Trophoblast cell (in vitro differentiated cells and primary cell): ENCODE measurements around the gene CLEC12A.

Experiments
- DNase-seq, 2 donors: peaks; one replicate each; pipeline ENCODE4 v3.0.0-alpha.2; 2016
- H2AFZ ChIP-seq: 2 replicates; pipeline ENCODE4 v1.6.1; 2013; ENCODE audit warnings: low read length, moderate library complexity, mild to moderate bottlenecking; ENCODE audit not compliant: insufficient read depth, poor library complexity
- H2AK5ac ChIP-seq: 2 replicates; pipeline ENCODE4 v1.6.1; 2013; ENCODE audit warnings: mild to moderate bottlenecking, low read length
- H2BK120ac ChIP-seq: 2 replicates; pipeline ENCODE4 v1.6.1; 2013; ENCODE audit warnings: low read length, mild to moderate bottlenecking, moderate library complexity; ENCODE audit not compliant: insufficient read depth, poor library complexity
- H2BK12ac ChIP-seq: 2 replicates; pipeline ENCODE4 v1.6.1; 2013; ENCODE audit warnings: mild to moderate bottlenecking, low read length, moderate library complexity
- H2BK5ac ChIP-seq: 2 replicates; pipeline ENCODE4 v1.6.1; 2013; ENCODE audit warnings: low read length, low read depth, moderate library complexity, mild to moderate bottlenecking; ENCODE audit not compliant: poor library complexity
- H3K14ac ChIP-seq: 2 replicates; pipeline ENCODE4 v1.6.1; 2013; ENCODE audit warnings: mild to moderate bottlenecking, low read length
- H3K18ac ChIP-seq: 2 replicates; pipeline ENCODE4 v1.6.1; 2013; ENCODE audit warnings: mild to moderate bottlenecking, low read length
- H3K23ac ChIP-seq: 2 replicates; pipeline ENCODE4 v1.6.1; 2013; ENCODE audit warnings: low read length
- H3K27ac ChIP-seq: 2 replicates; pipeline ENCODE4 v1.5.1; 2013; ENCODE audit warnings: low read depth, mild to moderate bottlenecking, inconsistent platforms, low read length, moderate library complexity
- H3K27me3 ChIP-seq: 2 replicates; pipeline ENCODE4 v1.6.1; 2013; ENCODE audit warnings: inconsistent platforms, mild to moderate bottlenecking, low read length, moderate library complexity; ENCODE audit not compliant: insufficient read depth
- H3K36me3 ChIP-seq, 2 experiments: 1 replicate in 1 of 2; 2 replicates in 1 of 2; pipeline ENCODE4 v1.6.1; 2013; ENCODE audit warnings: low read length in 2 of 2, mild to moderate bottlenecking in 2 of 2, moderate library complexity in 1 of 2; ENCODE audit not compliant: insufficient read depth in 2 of 2, control insufficient read depth in 1 of 2
- H3K4ac ChIP-seq: 2 replicates; pipeline ENCODE4 v1.6.1; 2013; ENCODE audit warnings: low read depth, mild to moderate bottlenecking, low read length, moderate library complexity
- H3K4me1 ChIP-seq, 2 experiments: 1 replicate in 1 of 2; 2 replicates in 1 of 2; pipeline ENCODE4 v1.6.1; 2013; ENCODE audit warnings: low read length in 2 of 2, mild to moderate bottlenecking in 2 of 2, moderate library complexity in 1 of 2; ENCODE audit not compliant: insufficient read depth in 2 of 2, control insufficient read depth in 1 of 2
- H3K4me2 ChIP-seq: 2 replicates; pipeline ENCODE4 v1.6.1; 2013; ENCODE audit warnings: inconsistent platforms, mild to moderate bottlenecking, low read length, moderate library complexity
- H3K4me3 ChIP-seq: 2 replicates; pipeline ENCODE4 v1.5.1; 2013; ENCODE audit warnings: mild to moderate bottlenecking, low read depth, low read length, inconsistent platforms
- H3K79me1 ChIP-seq: one replicate; pipeline ENCODE4 v1.6.1; 2013; ENCODE audit warnings: low read length
- H3K79me2 ChIP-seq: 2 replicates; pipeline ENCODE4 v1.6.1; 2013; ENCODE audit warnings: low read length, mild to moderate bottlenecking; ENCODE audit not compliant: control insufficient read depth, insufficient read depth, poor library complexity
- H3K9ac ChIP-seq: 2 replicates; pipeline ENCODE4 v1.6.1; 2013; ENCODE audit warnings: mild to moderate bottlenecking, low read length
- H3K9me3 ChIP-seq: 2 replicates; pipeline ENCODE4 v1.6.1; 2013; ENCODE audit warnings: low read depth, mild to moderate bottlenecking, control low read depth, inconsistent platforms, low read length; ENCODE audit not compliant: insufficient read depth
- H4K12ac ChIP-seq: 2 replicates; pipeline ENCODE4 v1.6.1; 2013; ENCODE audit warnings: low read depth, mild to moderate bottlenecking, low read length, moderate library complexity
- H4K8ac ChIP-seq: 2 replicates; pipeline ENCODE4 v1.6.1; 2013; ENCODE audit warnings: low read depth, mild to moderate bottlenecking, low read length, moderate library complexity
- H4K91ac ChIP-seq: one replicate; pipeline ENCODE4 v1.6.1; 2013; ENCODE audit warnings: low read depth, mild to moderate bottlenecking, low read length, moderate library complexity
- WGBS: extraction: QIAGEN DNeasy Blood & Tissue Kit; methylation state at CpG from one replicate; pipeline ENCODE4 v1.1.7; 2013; ENCODE audit warnings: missing lambda C conversion rate; ENCODE audit not compliant: insufficient read length, insufficient coverage; ENCODE audit errors: extremely low coverage; 5-methylcytosine and 5-hydroxymethylcytosine counted together

Gene CLEC12A

DNA sequence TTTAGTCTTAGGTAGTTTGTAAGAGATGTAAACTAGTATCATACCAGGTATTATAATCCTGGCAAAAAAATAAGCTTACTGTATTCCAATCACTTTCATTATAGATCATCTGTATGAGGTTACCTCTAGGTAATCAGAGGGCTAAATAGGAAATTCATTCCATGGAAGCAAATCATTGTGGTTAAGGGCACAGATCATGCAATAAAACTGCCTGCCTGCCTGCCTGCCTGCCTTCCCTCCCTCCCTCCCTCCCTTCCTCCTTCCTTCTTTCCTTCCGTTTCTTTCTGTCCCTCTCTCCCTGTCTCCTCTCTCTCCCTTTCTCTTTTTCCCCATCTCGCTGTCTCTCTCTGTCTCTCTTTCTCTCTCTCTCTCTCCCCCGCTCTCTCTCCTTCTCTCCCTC, 56.1 kb downstream of the CLEC12A start:
- no peak overlapping the region for H2BK5ac ChIP-seq
- H2BK12ac ChIP-seq = no peak overlapping the region
- H4K12ac ChIP-seq = no peak overlapping the region
- H3K79me1 ChIP-seq = no peaks in the 10 kb centered on the region
- DNase-seq = no peak
- no peaks in the 10 kb centered on the region for H3K4me1 ChIP-seq
- no peak overlapping the region for H4K91ac ChIP-seq
- no peak overlapping the region for H3K14ac ChIP-seq
- no peaks in the 10 kb centered on the region for H3K27me3 ChIP-seq
- no peak overlapping the region for H2AFZ ChIP-seq
- no peak overlapping the region for H3K9ac ChIP-seq
- H3K9me3 ChIP-seq = no peaks in the 10 kb centered on the region
- no peak overlapping the region for H3K18ac ChIP-seq
- no peak overlapping the region for H3K23ac ChIP-seq
- H3K79me2 ChIP-seq = no peaks in the 10 kb centered on the region
- H3K4ac ChIP-seq = no peak overlapping the region
- H3K27ac ChIP-seq = no peak overlapping the region
- H3K4me3 ChIP-seq = no peak overlapping the region
- no peak overlapping the region for H2BK120ac ChIP-seq
- H3K4me2 ChIP-seq = no peak overlapping the region
- whole genome bisulfite sequencing = no CpG with 5 or more reads among the region's 3 CpGs
- H3K36me3 ChIP-seq = peaks cover 0 to 2% of the 10 kb centered on the region in 2 experiments
- no peak overlapping the region for H4K8ac ChIP-seq
- no peak overlapping the region for H2AK5ac ChIP-seq

DNA sequence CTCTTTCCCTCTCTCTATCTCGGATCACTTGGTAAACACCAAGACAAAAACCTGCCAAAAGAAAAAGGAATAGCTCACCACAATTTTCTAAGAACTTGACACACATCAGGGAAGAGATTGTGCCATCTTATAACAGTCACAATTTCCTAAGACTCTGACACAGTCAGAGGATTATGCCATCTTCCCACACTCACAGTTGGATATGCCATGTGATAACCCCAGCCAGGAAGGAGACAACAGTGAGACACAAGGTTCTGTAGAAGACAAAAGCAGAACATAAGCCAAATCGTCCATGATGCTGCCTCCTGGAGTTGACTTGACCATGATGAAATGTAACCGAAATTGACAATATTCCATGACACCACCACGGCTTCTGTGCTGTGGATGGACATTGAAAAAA, 56.5 kb downstream of the CLEC12A start:
- Histone ChIP-seq H4K12ac (no peak overlapping the region), H2AK5ac (no peak overlapping the region), H3K9ac (no peak overlapping the region), H3K27me3 (no peaks in the 10 kb centered on the region), H3K9me3 (no peaks in the 10 kb centered on the region), H3K4me1 (no peaks in the 10 kb centered on the region), H3K4me2 (no peak overlapping the region), H3K36me3 (peaks cover 0 to 2% of the 10 kb centered on the region in 2 experiments), H3K23ac (no peak overlapping the region), H4K91ac (no peak overlapping the region), H3K4ac (no peak overlapping the region), H3K14ac (no peak overlapping the region), H3K79me1 (no peaks in the 10 kb centered on the region), H2BK120ac (no peak overlapping the region), H3K27ac (no peak overlapping the region), H2BK12ac (no peak overlapping the region), H4K8ac (no peak overlapping the region), H3K18ac (no peak overlapping the region), H2AFZ (no peak overlapping the region), H3K4me3 (no peak overlapping the region), H3K79me2 (no peaks in the 10 kb centered on the region), H2BK5ac (no peak overlapping the region)
- DNase-seq = peak; percentile 65 to 70
- WGBS = no CpG with 5 or more reads among the region's 4 CpGs

DNA sequence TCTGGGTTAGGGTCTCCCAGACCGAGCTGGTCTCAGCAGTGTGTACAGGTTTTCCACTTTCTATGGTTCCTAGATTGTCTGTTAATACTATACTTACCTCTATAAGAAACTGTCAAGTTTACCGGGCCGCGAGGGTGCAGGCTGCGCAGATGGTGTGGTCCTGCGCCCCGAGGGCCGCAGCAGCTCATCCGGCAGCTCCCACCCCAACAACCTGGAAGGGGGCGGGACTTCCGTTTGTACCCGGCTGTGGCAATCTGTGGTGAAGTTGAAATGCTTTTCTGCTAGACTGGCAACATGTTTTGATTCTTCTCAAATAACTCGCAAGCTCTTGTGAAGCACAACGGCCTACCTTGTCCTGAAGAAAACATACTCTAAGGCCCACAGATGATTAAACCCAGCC, 59.2 kb downstream of the CLEC12A start, which contains the start of gene CLEC9A:
CLEC9A (plus strand) TSS at position 237 of the 400 bp plus-strand sequence. CDS start 22,006 bp downstream, outside the sequence.
- Histone ChIP-seq H4K12ac (no peak within 1 kb of the TSS), H2AK5ac (no peak within 1 kb of the TSS), H3K9me3 (no peaks in the 10 kb centered on the region), H3K79me2 (no peaks in the 10 kb centered on the region), H3K4me2 (no peak within 1 kb of the TSS), H3K79me1 (no peaks in the 10 kb centered on the region), H2AFZ (no peak within 1 kb of the TSS), H3K9ac (no peak within 1 kb of the TSS), H3K4ac (no peak within 1 kb of the TSS), H2BK120ac (no peak within 1 kb of the TSS), H2BK12ac (no peak within 1 kb of the TSS), H4K91ac (no peak within 1 kb of the TSS), H3K36me3 (peaks cover 0 to 2% of the 10 kb centered on the region in 2 experiments), H3K27ac (no peak within 1 kb of the TSS), H4K8ac (no peak within 1 kb of the TSS), H2BK5ac (no peak within 1 kb of the TSS), H3K18ac (no peak within 1 kb of the TSS), H3K4me3 (no peak within 1 kb of the TSS), H3K14ac (no peak within 1 kb of the TSS), H3K23ac (no peak within 1 kb of the TSS), H3K27me3 (no peaks in the 10 kb centered on the region), H3K4me1 (no peaks in the 10 kb centered on the region)
- WGBS = no CpG with 5 or more reads among the region's 14 CpGs
- no peak for DNase-seq

DNA sequence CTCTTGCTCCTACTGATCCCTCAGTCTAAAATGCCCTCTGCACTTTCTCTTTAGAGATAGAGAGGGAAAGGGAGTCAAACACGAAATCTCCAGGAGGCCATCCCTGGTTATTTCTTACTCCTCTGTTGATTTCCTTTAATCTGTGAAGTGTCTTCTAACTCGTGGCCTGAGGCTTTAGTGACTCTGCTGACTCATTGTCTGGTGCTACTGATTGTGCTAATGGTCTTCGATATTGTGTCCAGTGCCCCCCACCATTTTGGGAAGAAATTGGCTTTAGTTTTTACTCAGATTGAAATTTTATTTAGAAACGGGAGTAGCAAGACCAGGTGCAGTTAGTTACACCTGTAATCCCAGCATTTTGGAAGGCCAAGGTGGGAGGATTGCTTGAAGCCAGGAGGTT, 60.1 kb downstream of the CLEC12A start:
- Histone ChIP-seq H3K27me3 (no peaks in the 10 kb centered on the region), H2BK120ac (no peak overlapping the region), H2BK12ac (no peak overlapping the region), H3K14ac (no peak overlapping the region), H3K4me3 (no peak overlapping the region), H3K9ac (no peak overlapping the region), H3K4me1 (no peaks in the 10 kb centered on the region), H3K79me1 (no peaks in the 10 kb centered on the region), H3K9me3 (no peaks in the 10 kb centered on the region), H3K4ac (no peak overlapping the region), H4K12ac (no peak overlapping the region), H3K27ac (no peak overlapping the region), H3K18ac (no peak overlapping the region), H3K36me3 (peaks cover 0 to 2% of the 10 kb centered on the region in 2 experiments), H4K91ac (no peak overlapping the region), H2AFZ (no peak overlapping the region), H4K8ac (no peak overlapping the region), H2AK5ac (no peak overlapping the region), H3K23ac (no peak overlapping the region), H3K4me2 (no peak overlapping the region), H2BK5ac (no peak overlapping the region), H3K79me2 (no peaks in the 10 kb centered on the region)
- WGBS = no CpG with 5 or more reads among the region's 4 CpGs
- peak; percentile 66 to 84 for DNase-seq
